GM21528 (cell line): Measurements from ENCODE around the gene GSG1L.
"Not testable (repeated sequence)": the region's sequence is repeated elsewhere in the genome, so short reads cannot be mapped to it uniquely, and the experiment has no call there.

Experiments
- ATAC-seq: cut with Tn5 transposase; IDR thresholded peaks from one replicate; pipeline ENCODE4 v1.9.1; 2021; ENCODE audit warnings: mild to moderate bottlenecking, moderate library complexity; ENCODE audit not compliant: unreplicated experiment, low FRiP score

The GSG1L gene

DNA sequence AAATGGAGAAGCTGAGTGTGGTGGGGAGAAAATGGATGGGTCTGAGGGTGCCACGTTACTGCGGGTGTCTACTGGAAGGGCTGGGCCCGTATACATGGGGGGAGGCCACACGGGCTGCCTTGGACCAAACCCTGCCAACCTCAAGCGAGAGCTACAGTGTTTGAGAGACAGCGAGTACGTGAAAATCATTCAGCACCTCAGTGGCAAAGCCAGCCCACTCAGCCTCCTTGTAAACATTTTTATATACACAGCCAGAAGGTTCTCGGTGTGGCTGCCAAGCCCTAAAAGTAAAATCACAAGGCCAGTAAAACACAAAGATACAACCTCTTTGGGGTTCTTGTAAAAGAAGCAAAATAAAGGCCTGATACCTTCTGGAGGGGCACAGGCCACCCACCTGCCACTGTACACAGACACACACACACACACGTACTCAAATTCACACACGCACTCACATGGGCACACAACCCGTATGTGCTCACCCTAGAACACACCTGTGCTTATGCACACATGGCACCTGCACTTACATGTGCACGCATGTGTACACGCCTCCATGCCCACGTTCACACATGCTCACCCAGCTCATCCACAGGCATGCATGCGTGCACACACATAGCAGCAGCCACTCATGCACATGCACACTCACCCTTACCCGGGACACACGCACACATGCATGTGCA lies 102.8 kb downstream of the GSG1L start:
- ATAC-seq: no peak

DNA sequence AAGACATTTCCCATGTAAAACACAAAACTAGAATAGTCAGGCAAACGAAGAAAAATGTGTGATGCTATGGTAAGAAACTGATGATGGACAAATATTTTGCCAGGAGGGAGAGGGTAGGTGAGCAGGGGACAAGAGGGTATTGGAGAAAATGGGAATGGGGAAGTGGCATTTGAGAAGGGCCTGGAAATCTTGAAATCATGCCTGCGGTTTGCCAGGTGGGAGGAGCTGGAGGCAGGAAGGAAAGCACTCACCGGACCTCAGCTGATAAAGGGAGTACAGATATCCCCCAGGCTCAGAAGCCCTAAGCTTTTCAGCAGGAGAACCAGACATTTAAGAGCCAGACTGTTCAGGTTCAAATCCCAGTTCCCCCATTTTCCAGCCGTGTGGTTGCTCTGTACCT lies 103.6 kb downstream of the GSG1L start:
- no peak for ATAC-seq

DNA sequence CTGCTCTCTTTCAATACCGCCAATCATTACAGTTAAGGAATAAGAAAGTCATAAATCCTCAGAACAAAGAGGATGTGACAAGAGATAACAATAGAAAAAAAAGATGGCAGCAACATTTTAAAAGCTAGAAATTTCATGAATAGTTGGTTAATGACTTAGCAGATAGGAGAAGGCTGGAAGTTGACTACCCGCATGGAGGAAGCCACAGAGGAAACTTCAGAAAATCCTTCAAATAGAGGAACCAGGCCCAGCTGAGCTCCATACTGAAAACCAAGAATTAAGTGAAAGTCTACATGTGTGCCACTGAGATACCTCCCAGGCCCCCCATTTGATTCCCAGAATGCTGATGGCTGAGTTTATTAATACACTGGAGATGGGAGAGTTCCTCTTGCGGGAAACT lies 109.3 kb downstream of the GSG1L start:
- no peak for ATAC-seq

DNA sequence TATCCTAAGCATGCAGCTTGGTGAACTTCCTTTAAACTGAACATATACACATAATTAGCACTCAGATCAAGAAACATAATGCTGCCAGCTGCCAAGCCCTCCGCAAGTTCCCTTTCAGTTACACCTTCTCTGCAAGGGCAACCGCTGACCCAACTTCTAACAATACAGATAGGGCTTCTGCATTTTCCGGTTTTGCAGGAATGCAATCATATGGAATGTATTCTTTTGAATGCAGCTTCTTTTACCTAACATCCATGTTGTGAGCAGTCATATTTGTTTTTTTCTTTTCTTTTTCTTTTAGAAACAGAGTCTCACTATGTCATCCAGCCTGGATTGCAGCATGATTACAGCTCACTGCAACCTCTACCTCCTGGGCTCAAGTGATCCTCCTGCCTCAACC lies 110.7 kb downstream of the GSG1L start:
- no peak for ATAC-seq

DNA sequence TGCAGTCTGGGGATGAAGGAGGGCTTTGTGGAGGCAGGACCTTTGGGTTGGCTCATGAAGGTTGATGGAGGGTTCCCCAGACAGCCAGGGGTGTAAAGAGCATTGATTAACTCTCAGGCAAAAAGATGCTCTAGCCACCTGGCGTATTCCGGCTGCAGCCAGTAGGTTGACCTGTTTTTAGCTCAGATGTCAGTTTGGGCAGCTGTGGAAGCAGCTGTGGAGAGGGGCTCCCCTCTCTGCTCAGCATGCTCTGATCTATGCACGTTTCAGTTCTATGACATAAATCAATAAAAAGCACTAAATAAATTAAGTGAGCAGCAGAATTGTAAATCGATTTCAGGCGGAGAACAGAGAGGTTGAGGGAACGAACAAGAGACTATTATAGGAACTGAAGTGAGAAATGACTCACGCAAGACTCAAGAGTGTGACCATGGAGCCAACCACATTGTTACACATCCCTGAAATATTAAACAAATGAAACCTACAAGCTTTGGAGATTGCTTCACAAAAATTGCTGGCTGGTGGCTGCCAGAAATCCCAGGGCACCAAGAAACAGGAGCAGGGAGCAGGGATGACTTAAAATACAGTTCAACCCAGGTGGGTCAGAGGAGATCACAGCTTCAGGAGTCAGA lies 111.9 kb downstream of the GSG1L start:
- ATAC-seq: no peak

DNA sequence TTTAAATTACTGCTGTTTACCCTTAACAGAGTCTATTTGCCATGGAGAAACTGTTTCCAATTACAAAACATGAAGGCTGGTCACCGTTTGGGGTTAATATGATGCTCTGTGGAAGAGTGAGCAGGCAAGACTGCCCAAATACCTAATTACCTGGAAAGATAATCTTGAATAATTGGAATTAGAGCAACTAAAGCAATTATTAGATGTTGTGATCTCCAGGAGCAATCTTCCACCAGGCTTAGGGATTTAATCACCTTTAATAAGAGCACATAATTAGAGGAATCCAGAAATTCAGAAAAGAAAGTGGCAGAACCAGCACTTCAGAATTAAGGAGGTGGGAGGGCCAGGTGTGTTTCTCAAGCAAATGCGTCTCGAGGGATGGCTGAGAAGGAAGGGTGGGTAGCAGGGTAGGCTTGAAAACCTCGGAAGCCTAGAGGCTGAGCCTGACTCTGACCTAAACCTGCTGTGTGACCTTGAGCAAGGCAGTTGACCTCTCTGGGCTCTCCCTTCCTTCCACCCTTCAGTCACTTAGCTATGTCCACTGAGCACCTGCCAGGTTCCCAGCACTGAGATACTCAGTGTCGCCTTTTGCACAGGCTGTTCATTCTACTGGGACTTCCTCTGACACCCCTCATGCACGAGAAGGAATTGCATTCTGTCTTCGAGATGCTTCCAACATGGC lies 113.2 kb downstream of the GSG1L start:
- no peak for ATAC-seq

DNA sequence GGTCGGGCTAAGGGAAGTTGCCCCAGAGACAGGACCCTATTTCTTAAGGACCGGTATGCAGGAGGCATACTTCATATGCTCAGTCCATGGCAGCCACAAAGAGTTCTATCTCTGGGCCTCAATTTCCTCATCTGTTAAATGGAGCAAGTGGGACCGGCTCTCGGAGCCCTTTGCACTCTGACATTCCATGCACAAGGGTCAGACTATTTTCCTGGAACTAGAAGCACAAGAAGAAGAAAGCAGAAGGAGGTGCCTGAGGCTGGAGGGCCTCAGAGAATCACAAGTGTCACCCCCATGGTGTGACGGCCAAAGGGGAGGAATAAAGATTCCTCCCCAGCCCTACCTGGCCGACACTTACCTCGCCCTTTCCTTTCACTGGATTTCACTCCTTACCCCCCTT lies 115.8 kb downstream of the GSG1L start:
- ATAC-seq: no peak

DNA sequence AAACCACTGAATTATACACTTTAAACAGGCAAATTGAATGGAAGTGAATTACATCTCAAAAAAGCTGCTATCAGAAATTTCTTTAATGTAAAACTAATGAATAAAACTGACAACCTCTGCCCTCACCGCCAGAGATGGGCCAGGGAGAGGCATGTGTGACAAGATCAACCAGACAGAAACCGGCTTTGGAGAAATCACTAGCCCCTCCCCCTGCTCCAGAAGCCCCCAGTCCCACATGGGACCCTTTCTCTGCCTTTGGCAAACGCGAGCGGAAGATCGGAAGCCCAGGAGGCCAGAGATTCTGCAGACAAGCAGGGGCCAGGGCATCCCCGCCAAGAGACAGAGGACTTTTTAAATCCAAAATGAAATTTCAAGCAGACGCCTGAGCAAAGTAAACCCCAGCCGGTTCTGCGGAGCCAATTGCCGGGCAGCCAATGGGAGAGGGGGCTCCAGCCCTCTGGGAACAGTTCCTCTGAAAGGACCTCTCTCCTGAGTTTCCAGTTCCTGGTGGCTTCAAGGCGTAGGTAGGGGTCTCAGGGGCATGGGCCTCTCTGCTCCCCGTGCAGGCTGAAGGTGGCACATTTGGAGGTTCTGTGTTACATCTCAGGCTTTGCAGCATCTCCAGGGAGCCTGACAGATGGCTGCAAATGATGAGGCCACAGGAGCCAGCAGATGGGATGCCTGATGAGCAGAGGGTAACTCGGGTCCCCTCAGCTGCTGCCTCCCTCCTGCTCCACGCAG lies 118.1 kb downstream of the GSG1L start:
- no peak for ATAC-seq

DNA sequence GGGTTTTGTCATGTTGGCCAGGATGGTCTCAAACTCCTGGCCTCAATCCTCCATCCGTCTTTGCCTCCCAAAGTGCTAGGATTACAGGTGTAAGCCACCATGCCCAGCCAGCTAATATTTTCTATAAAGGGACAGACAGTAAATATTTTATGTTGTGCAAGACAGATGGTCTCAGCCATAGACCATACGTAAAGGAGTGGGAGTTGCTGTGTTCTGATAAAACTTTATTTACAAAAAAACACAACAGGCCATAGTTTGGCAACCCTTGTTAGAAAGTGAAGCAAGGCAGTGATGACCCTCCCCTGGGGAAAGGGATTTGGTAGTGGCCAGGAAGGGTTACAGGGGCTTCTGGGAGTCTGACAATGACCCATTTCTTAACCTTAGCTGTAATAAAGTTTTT lies 119.7 kb downstream of the GSG1L start:
- no peak for ATAC-seq

DNA sequence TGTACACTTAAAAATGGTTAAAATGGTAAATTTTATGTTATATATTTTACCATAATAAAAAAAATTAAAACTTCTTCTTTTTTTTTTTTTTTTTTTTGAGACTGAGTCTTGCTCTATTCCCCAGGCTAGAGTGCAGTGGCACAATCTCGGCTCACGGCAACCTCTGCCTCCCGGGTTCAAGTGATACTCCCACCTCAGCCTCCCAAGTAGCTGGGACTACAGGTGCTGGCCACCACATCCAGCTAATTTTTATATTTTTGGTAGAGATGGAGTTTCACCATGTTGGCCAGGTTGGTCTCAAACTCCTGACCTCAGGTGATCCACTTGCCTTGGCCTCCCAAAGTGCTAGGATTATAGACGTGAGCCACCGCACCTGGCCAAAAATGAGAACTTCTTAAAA lies 121.4 kb downstream of the GSG1L start:
- not testable (repeated sequence) for ATAC-seq

DNA sequence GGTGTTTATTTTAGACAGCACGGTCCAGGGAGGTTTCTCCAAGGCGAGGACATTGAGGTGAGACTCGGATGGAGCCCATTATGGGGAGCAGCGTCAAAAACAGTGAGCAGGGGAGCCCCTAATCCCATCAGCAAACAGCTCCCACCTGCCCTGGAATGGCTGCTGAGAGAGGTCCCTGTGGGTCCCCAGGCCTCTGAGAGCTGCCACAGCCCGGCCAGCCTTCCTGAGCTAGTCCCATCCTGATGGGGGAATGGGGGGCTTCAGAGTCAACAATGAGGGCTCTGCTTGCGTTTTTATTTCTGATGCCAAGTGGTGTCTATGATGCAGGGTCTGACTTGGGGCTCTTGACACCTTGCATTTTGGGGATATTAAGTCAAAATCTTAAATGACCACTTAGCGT lies 128.4 kb downstream of the GSG1L start:
- ATAC-seq: no peak

DNA sequence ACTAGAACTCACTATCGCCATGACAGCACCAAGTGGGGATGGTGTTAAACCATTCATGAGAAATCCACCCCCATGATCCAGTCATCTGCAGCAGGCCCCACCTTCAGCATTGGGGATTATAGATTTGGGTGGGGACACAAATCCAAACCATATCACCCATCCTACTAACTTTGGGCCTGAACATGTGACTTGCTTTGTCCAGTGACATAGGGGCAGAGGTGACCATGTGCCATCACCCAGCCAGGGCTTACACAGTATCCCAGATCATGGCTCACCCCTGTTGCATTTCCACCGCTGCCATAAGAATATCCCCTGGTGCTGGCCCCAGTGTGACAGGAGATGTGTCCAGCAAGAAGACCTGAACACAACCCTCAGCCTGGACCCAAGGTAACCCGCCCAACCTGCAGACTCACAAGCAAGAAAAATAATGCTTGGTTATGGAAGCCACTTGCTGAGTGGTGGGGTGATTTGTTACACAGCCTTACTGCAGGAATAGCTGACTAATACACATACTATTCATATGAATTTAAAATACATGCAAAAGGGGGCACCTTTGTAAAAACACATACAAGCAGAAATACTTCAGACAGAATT lies 130.9 kb downstream of the GSG1L start:
- no peak for ATAC-seq

DNA sequence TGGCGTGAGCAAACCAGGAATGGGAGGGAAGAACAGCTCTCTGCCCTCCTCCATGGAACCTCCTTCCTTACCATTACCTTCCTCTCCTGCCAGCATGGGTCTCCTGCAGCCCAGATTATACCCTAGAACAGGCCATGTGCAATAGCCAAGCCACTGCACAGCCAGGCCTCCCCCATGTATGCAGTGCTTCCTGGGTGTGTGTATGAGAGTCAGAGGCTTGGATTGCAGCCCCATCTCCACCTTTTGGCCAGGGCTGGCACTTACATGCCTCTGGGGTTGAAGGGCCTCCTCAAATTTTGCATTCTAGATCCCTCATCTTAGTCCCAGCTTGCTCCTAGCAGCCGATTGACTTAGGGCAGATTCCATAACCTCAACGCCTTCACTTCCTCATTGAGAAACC lies 133.7 kb downstream of the GSG1L start:
- ATAC-seq: no peak

DNA sequence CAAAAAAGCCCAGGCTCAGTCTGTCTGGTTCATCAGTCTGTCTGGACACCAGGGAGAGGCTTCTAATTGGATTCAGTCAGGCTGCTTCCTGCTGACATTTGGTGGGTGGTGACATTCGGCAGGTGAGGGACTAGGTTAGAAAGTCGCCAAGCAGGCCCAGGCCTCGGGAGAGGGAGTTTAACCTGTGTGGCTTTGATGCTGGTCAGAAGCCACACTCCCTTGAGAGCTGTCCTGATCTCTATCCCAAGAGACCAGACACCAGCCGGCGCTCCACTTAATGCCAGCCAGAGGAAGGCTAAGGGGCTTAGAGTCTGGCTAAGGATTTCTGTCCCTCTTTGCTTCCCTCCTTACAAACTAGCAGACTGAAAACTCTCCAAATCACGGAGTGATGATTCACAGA lies 135.0 kb downstream of the GSG1L start:
- ATAC-seq: no peak

DNA sequence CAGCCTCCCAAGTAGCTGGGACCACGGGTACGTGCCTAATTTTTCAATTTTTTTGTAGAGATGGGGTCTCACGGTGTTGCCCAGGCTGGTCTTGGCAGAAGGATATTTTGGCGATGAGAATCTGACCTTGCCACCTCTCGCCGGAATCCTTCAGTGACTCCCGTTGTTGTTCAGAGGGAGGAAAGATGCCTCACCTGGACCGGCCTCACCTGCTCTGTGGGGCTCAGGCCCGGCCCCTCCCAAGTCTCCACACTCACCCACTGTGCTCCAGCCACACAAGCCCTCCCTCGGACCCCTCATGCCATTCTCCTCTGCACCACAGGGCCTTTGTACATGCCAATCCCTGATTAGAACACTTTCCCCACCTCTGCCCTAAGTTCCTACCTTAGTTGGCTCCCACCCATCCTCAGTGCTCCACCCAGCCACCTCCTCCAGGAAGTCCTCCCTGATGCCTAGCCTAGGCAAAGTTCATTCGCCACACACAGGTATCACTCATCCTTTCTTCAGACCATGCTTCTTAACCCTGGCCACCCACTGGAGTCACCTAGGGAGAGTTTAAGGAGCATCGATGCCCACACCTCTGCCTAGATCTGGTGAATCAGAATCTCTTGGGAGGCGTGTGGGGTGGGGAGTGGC lies 136.1 kb downstream of the GSG1L start:
- no peak for ATAC-seq

DNA sequence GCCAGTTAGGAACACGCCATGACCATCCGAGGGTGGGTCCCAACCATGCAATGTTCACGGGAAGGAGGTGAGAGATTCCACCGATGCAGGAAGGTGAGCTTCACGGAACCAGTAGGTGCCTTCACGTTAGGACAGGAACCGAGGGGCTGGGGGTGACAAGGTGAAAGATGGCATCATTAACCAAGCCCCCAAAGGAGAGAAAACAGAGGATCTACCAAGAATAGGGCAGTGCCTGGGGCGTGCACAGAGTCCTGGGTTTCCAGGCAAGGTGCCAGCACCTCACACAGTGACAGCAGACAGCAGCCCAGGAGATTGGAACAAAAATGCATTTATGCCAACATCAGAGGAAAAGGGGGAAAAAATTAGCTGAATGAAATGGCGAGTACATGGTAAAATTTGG lies 137.9 kb downstream of the GSG1L start:
- ATAC-seq: no peak

DNA sequence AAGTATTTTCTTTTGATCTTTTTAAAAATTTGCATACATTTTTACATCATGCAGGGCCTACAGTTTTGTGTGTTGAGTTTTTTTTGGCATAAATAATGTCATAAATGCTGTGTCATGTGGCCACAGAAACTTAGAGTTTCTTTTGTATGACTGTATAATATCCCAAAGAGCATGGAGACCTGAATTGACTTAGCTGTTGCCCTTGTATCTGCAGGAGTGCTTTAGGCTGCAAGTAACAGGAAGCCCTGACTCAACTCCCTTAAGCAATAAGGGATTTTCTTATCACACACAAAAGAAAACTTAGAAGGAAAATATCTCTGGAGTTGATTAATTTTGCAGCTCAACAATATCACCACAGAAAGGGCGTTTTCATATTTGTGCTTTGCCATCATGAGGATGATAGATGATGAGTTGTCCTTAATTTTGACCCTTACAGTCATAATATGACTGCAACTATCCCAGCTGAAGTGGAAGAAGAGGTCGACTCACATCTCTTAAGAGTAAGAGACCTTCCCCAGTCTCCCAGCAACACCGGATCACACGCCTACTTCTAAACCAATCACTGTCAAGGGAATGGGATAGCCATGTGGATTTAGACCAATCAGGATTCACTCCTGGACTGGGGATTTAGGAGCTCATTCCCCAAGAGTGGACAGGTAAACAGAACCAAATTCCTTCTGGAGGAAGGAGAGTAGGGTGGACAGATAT lies 138.9 kb downstream of the GSG1L start:
- no peak for ATAC-seq

DNA sequence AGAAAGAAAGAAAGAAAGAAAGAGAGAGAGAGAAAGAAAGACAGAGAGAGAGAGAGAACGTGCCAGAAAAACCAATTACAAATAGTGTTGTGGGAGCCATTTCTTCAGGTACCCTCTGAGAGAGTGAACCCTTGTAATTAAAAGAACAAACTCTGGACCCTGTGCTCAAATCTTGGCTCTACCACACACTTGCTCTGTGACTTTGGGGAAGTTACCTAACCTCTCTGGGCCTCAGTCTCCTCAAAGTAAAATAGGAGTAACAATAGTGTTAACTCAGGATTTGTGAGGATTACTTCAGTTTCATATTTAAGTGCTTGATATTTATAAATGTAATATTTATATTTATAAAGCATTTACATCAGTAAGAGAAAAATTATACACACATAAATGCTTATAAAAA lies 139.8 kb downstream of the GSG1L start:
- ATAC-seq: no peak

DNA sequence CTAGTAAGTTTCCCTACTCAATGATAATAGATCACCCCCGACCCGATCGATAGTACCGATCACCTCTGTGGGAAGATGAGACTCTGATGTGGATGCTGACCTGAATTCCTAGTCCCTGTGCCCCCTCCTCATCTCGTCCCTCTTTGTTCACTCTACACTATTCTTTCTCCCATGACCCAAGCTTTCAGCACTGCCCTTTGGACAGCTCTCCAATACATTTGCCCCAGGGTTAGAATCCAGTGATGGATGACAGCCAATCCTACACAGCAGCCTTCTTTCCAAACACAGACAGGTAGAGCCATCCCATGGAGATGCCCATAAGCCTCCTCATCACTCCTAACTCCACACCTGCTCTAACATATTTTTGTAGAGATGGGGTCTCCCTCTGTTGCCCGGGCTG lies 141.1 kb downstream of the GSG1L start:
- ATAC-seq: no peak

DNA sequence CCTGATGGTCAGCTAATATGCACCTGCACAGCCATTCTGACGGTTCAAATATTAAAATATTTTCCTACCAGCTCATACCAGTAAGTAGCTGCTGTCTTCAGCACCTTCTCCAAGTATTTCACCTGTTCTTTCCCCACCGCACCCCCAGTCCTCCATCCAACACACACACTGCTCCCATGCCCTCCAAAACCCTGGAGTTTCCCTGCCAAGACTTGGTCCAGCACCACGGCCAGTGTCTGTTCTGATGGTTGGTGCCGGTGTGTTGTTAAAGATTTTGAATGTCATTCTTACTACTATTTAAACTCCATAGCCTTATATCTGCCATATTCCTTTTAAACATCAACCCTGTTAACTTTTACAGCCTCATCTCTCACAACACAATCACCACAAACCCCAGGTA lies 142.4 kb downstream of the GSG1L start:
- no peak for ATAC-seq
